ENCODE data around the gene TNIP2. TPM values are rescaled to one million over a fixed set of nuclear protein-coding genes. Genes with fewer than 3 reads are reported as not detected.

The TNIP2 gene
- total and polyA plus RNA-seq, 2 of the 8 experiments (the other 6 are each of a cell fraction or from before 2014, with no cell fraction given): 23.7 to 37.7 TPM

DNA sequence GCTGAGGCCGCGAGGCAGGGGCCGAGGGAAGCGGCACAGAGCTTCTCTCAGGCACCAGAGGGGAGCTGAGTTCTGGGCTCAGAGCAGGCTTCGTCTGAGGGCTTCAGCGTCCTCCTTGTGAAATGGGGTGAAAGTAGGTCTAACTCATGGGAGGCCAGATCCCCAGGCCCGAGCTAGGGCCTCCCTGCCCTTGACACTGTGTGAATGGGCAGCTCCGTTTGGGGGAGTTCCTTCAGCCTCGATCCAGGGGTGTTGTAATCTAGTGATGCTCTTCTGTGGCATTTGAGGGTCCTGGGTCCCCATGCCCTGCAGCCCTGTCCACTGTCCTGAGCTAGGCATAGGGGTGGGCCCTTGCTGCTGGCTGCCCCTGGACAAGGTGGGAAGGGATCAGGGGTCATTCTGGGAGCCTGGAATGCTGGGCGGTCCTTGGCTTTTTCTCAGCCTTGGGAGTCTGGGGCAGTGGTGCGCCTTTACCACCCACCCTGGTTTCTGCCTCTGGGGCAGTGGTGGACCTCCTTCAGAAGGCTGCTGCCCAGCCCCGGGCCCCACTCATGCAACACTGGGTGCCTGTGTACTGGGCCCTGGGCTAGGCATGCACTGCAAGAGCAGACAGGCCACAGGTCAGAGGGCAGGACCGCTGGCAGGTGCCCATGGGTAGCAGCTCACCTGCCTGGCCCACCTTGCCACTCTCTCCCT is 40.9 kb upstream of the TNIP2 start:
- no peak for TF ChIP-seq KDM5A (IDR thresholded peaks at IDR 0.05; ENCODE audit: low read length)
- no peak for TF ChIP-seq NRF1 (IDR thresholded peaks at IDR 0.05; ENCODE audit: low read depth, low read length)
- TF ChIP-seq TAF7 (optimal IDR thresholded peaks at IDR 0.05; ENCODE audit: borderline replicate concordance, low read depth, low read length): no peak
- no peak for TF ChIP-seq YY1 (IDR thresholded peaks at IDR 0.05; ENCODE audit: low read depth, low read length)
- TF ChIP-seq CBX5 (IDR thresholded peaks at IDR 0.05; ENCODE audit: low read depth, low read length): no peak
- TF ChIP-seq NANOG (IDR thresholded peaks at IDR 0.05; ENCODE audit: insufficient read depth, low read depth, low read length, poor library complexity, severe bottlenecking): no peak
- TF ChIP-seq KDM4A (IDR thresholded peaks at IDR 0.05; ENCODE audit: low read depth, low read length, severe bottlenecking): no peak
- FAIRE-seq (no peak), DNase-seq (ENCODE audit: low read depth in 1 of 2, low spot score in 2 of 2) (no peak)
- Histone ChIP-seq H2BK12ac (ENCODE audit: low read depth, low read length) (peak overlapping the region; percentile 5; the same call in 1 of the 2 replicates), H3K27me3 (replicated peaks in 1 of 4; ENCODE audit: control insufficient read depth in 3 of 4, extremely low read depth in 1 of 4, insufficient read depth in 3 of 4, low read length in 3 of 4) (peaks cover 0 to 17% (median 11%) of the 10 kb centered on the region in 4 experiments; a peak in 5 of 7 replicates), H3K4me1 (replicated peaks in 1 of 4; ENCODE audit: control insufficient read depth in 3 of 4, insufficient read depth in 4 of 4, low read length in 3 of 4) (peaks cover 0 to 33% (median 16%) of the 10 kb centered on the region in 4 experiments; a peak in 6 of 7 replicates), H3K79me1 (ENCODE audit: low read depth, low read length) (0 out of 2 replicates have a peak, but pooled peaks cover 2% of the 10 kb centered on the region), H3K56ac (replicated peaks; ENCODE audit: insufficient read length, low read depth, low read length) (no peak overlapping the region), H2BK20ac (ENCODE audit: low read length) (no peak overlapping the region), H4K8ac (ENCODE audit: extremely low read depth, insufficient read depth, low read length) (peak overlapping the region; percentile 57; the same call in 1 of the 2 replicates), H3K9ac (replicated peaks in 1 of 4; ENCODE audit: extremely low read depth in 1 of 4, low read depth in 3 of 4, low read length in 3 of 4) (no peak overlapping the region), H3K23ac (ENCODE audit: insufficient read length) (no peak overlapping the region), H2BK15ac (ENCODE audit: low read length) (no peak overlapping the region), H3K4ac (replicated peaks; ENCODE audit: insufficient read length, low read depth, low read length) (no peak overlapping the region), H2AK5ac (ENCODE audit: low read depth, low read length) (peak overlapping the region; percentile 65; the same call in 1 of the 2 replicates), H4K20me1 (replicated peaks in 1 of 2; ENCODE audit: control insufficient read depth in 1 of 2, insufficient read depth in 2 of 2, low read length in 2 of 2) (peaks cover 2 to 4% of the 10 kb centered on the region in 2 experiments), H3K18ac (ENCODE audit: extremely low read depth, low read length) (no peak overlapping the region), H3K36me3 (ENCODE audit: control insufficient read depth in 2 of 4, insufficient read depth in 4 of 4, low read length in 3 of 4) (no peaks in the 10 kb centered on the region), H3K9me3 (ENCODE audit: insufficient read depth in 2 of 2, low read depth in 1 of 2, low read length in 1 of 2) (no peaks in the 10 kb centered on the region; a peak in 1 of 4 replicates), H2AFZ (ENCODE audit: low read length) (no peak overlapping the region), H3K23me2 (ENCODE audit: low read depth, low read length) (no peaks in the 10 kb centered on the region; the same call in 1 of the 2 replicates), H2BK120ac (replicated peaks; ENCODE audit: low read depth, low read length) (no peak overlapping the region), H3K4me3 (ENCODE audit: extremely low read depth in 1 of 4, insufficient read depth in 2 of 4, low read depth in 3 of 4, low read length in 4 of 4) (no peak overlapping the region), H2BK5ac (ENCODE audit: low read depth, low read length) (no peak overlapping the region), H4K91ac (replicated peaks; ENCODE audit: insufficient read length, low read length) (no peak overlapping the region), H4K5ac (ENCODE audit: insufficient read length, low read depth, low read length) (no peak overlapping the region), H3K14ac (ENCODE audit: insufficient read length) (no peak overlapping the region), H3K79me2 (ENCODE audit: control insufficient read depth in 1 of 2, insufficient read depth in 2 of 2, low read length in 2 of 2) (no peaks in the 10 kb centered on the region), H3K27ac (ENCODE audit: low read depth, low read length) (no peak overlapping the region), H3K4me2 (ENCODE audit: insufficient read depth in 1 of 2, low read depth in 2 of 2, low read length in 2 of 2) (no peak overlapping the region)
- WGBS, 2 experiments (ENCODE audit: extremely low coverage in 1 of 2, insufficient coverage in 1 of 2, insufficient read length in 1 of 2, insufficient replicate concordance in 2 of 2, low coverage in 1 of 2, low lambda C conversion rate in 2 of 2, missing lambda C conversion rate in 1 of 2): 95% methylated on average over 13 of the region's 13 CpGs; no CpG with 5 or more reads in 1 of the 2 experiments
- ChIA-PET CTCF (ENCODE audit: partially characterized antibody) (interaction anchor here (0.6 to 1.7 kb wide), 6 partner anchors 8 to 438 kb away, joined by 3 to 6 read pairs (median 4); no protein-coding TSS in a partner anchor), POLR2A (ENCODE audit: partially characterized antibody) (interaction anchor here (0.7 to 6.6 kb wide), 8 partner anchors 8 to 53 kb away, joined by 3 to 48 read pairs (median 4); no protein-coding TSS in a partner anchor)
